ENCODE measurements around the gene VOPP1. TPM values are rescaled to one million over a fixed set of nuclear protein-coding genes. Genes with fewer than 3 reads are reported as not detected.

The VOPP1 gene
- total and polyA plus RNA-seq, 8 donors = 15.1 to 37.3 (median 19.2) TPM

GRCh38 chr7:55427800-55428199 is 144.5 kb downstream of the VOPP1 start:
- Histone ChIP-seq H3K36me3 (peaks cover 0 to 8% (median 0%) of the 10 kb centered on the region in 3 donors), H3K4me1 (peaks cover 0 to 12% (median 0%) of the 10 kb centered on the region in 3 donors), H3K27ac (no peak overlapping the region), H3K4me3 (no peak overlapping the region), H3K27me3 (no peaks in the 10 kb centered on the region), H3K9me3 (no peaks in the 10 kb centered on the region)
- intact Hi-C loops (cut with DNase I) = loop anchor here in 1 of 3 donors (10.0 kb wide), 1 partner anchor 167 kb away; no protein-coding TSS in a partner anchor
- whole genome bisulfite sequencing, 2 donors = 91 to 92% methylated on average over 11 of the region's 11 CpGs
- no peak for TF ChIP-seq CTCF (IDR thresholded peaks at IDR 0.05)
- DNase-seq (no peak), ATAC-seq (no peak), FAIRE-seq (no peak)

GRCh38 chr7:55427342-55427741 is 145.0 kb downstream of the VOPP1 start:
- Histone ChIP-seq H3K36me3 (peaks cover 0 to 8% (median 0%) of the 10 kb centered on the region in 3 donors), H3K9me3 (no peaks in the 10 kb centered on the region), H3K27ac (no peak overlapping the region), H3K4me3 (no peak overlapping the region), H3K27me3 (no peaks in the 10 kb centered on the region), H3K4me1 (peaks cover 0 to 12% (median 0%) of the 10 kb centered on the region in 3 donors)
- no peak for DNase-seq
- TF ChIP-seq CTCF (IDR thresholded peaks at IDR 0.05) = no peak
- WGBS, 2 donors = 65 to 77% methylated on average over 4 of the region's 4 CpGs
- ATAC-seq = no peak
- no peak for FAIRE-seq
- intact Hi-C loops (cut with DNase I) = loop anchor here in 1 of 3 donors (10.0 kb wide), 1 partner anchor 167 kb away; no protein-coding TSS in a partner anchor

GRCh38 chr7:55426676-55427075 is 145.6 kb downstream of the VOPP1 start:
- DNase-seq (no peak), FAIRE-seq (no peak), ATAC-seq (no peak)
- Histone ChIP-seq H3K27me3 (no peaks in the 10 kb centered on the region), H3K4me3 (no peak overlapping the region), H3K9me3 (no peaks in the 10 kb centered on the region), H3K27ac (no peak overlapping the region), H3K4me1 (peaks cover 0 to 12% (median 0%) of the 10 kb centered on the region in 3 donors), H3K36me3 (peaks cover 0 to 8% (median 0%) of the 10 kb centered on the region in 3 donors)
- TF ChIP-seq CTCF (IDR thresholded peaks at IDR 0.05) = no peak
- intact Hi-C loops (cut with DNase I) = loop anchor here in 1 of 3 donors (10.0 kb wide), 1 partner anchor 168 kb away; no protein-coding TSS in a partner anchor
- 83 to 84% methylated on average over 12 of the region's 12 CpGs for whole genome bisulfite sequencing, 2 donors

- TF ChIP-seq CTCF (IDR thresholded peaks at IDR 0.05) = no peak
- H3K9me3 ChIP-seq = no peaks in the 10 kb centered on the region
- H3K27me3 ChIP-seq = no peaks in the 10 kb centered on the region
- DNase-seq (no peak), ATAC-seq (no peak), FAIRE-seq (no peak)
- WGBS, 2 donors = 88 to 94% methylated on average over 11 of the region's 11 CpGs
- intact Hi-C loops (cut with DNase I) = loop anchor here in 1 of 3 donors (10.0 kb wide), 1 partner anchor 170 kb away; no protein-coding TSS in a partner anchor
- H3K27ac ChIP-seq = no peak overlapping the region
- peaks cover 0 to 7% (median 0%) of the 10 kb centered on the region in 3 donors for H3K4me1 ChIP-seq
- H3K4me3 ChIP-seq = no peak overlapping the region
- peaks cover 0 to 8% (median 0%) of the 10 kb centered on the region in 3 donors for H3K36me3 ChIP-seq
These were observed 147.1 kb downstream of the VOPP1 start for GRCh38 chr7:55425141-55425752.

GRCh38 chr7:55423891-55424290 is 148.4 kb downstream of the VOPP1 start:
- Histone ChIP-seq H3K9me3 (no peaks in the 10 kb centered on the region), H3K36me3 (peaks cover 0 to 8% (median 0%) of the 10 kb centered on the region in 3 donors), H3K4me1 (no peaks in the 10 kb centered on the region), H3K4me3 (no peak overlapping the region), H3K27ac (no peak overlapping the region), H3K27me3 (no peaks in the 10 kb centered on the region)
- 83 to 90% methylated on average over 5 of the region's 5 CpGs for WGBS, 2 donors
- ATAC-seq (no peak), DNase-seq (no peak), FAIRE-seq (no peak)
- intact Hi-C loops (cut with DNase I) = loop anchor here in 2 of 3 donors (5.0 to 10.0 kb wide), 2 partner anchors 137 to 171 kb away; no protein-coding TSS in a partner anchor
- TF ChIP-seq CTCF (IDR thresholded peaks at IDR 0.05) = no peak
